Measurements from ENCODE around the gene LRRC4. TPM values are rescaled to one million over a fixed set of nuclear protein-coding genes. Genes with fewer than 3 reads are reported as not detected.

LRRC4 gene
- total and polyA plus RNA-seq, 8 donors: 0.45 to 61.8 (median 1.1) TPM; not detected in 1

DNA sequence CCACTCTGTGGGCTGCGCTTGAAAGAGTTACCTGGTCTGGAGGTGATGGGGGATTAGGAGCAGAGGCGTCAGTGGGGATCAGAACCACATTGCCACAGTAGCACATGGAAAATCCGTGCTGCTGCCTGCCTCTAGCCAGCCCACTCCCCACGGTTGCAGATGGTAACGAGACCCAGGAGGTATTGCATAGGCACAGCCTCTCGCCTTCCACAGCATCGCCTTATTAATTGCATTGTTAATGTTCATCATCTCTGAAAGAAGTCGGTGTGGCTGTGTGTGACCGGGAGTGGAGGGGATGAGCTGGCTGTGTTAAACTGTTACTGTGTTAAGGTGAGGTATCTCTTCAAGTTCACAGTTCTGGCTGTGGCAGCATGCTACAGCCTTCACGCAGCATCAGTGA lies 35.2 kb upstream of the LRRC4 start:
- intact Hi-C loops (cut with DNase I; ENCODE audit: low total_unique reads): no loop called here
- H3K4me3 ChIP-seq: no peak overlapping the region
- no peaks in the 10 kb centered on the region for H3K4me1 ChIP-seq
- H3K27ac ChIP-seq: no peak overlapping the region
- H3K9me3 ChIP-seq: no peaks in the 10 kb centered on the region
- WGBS, 5 donors: 93 to 97% (median 97%) methylated on average over 10 of the region's 10 CpGs
- H3K36me3 ChIP-seq: peaks cover 0 to 25% (median 20%) of the 10 kb centered on the region in 4 donors
- DNase-seq: no peak
- TF ChIP-seq POLR2A (IDR thresholded peaks at IDR 0.05): no peak
- TF ChIP-seq EP300 (IDR thresholded peaks at IDR 0.05): no peak
- no peak for TF ChIP-seq POLR2AphosphoS5 (IDR thresholded peaks at IDR 0.05)
- TF ChIP-seq, protein P1, sequence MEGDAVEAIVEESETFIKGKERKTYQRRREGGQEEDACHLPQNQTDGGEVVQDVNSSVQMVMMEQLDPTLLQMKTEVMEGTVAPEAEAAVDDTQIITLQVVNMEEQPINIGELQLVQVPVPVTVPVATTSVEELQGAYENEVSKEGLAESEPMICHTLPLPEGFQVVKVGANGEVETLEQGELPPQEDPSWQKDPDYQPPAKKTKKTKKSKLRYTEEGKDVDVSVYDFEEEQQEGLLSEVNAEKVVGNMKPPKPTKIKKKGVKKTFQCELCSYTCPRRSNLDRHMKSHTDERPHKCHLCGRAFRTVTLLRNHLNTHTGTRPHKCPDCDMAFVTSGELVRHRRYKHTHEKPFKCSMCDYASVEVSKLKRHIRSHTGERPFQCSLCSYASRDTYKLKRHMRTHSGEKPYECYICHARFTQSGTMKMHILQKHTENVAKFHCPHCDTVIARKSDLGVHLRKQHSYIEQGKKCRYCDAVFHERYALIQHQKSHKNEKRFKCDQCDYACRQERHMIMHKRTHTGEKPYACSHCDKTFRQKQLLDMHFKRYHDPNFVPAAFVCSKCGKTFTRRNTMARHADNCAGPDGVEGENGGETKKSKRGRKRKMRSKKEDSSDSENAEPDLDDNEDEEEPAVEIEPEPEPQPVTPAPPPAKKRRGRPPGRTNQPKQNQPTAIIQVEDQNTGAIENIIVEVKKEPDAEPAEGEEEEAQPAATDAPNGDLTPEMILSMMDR (IDR thresholded peaks at IDR 0.05): no peak
- H3K27me3 ChIP-seq: no peaks in the 10 kb centered on the region

DNA sequence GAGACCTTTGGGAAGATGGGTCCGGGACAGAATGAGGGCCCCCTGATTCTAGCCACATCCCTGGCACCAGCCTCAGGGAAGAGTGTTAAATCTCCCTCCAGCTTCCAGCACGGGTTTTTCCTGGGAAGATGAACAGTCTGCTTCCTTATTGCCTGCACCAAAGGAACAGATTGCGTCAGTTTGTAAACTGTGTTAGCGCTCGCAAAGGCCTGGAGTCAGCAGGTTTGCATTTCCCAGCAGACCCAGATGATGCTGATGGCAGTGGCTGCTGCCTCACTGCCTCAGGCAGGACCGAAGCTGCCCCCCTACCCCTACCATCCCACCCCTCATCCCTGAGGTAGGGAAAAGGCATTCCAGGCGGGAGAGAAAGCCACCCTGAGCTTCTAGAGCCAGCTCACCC lies 34.6 kb upstream of the LRRC4 start:
- TF ChIP-seq, protein P1 (IDR thresholded peaks at IDR 0.05): no peak
- TF ChIP-seq POLR2A (IDR thresholded peaks at IDR 0.05) (no peak), EP300 (IDR thresholded peaks at IDR 0.05) (no peak), POLR2AphosphoS5 (IDR thresholded peaks at IDR 0.05) (no peak)
- Histone ChIP-seq H3K9me3 (no peaks in the 10 kb centered on the region), H3K4me3 (no peak overlapping the region), H3K4me1 (no peaks in the 10 kb centered on the region), H3K27ac (no peak overlapping the region), H3K36me3 (peaks cover 0 to 24% (median 21%) of the 10 kb centered on the region in 4 donors), H3K27me3 (no peaks in the 10 kb centered on the region)
- DNase-seq: peak in 1 of 2 donors; percentile 36
- intact Hi-C loops (cut with DNase I; ENCODE audit: low total_unique reads): no loop called here
- 86 to 93% (median 89%) methylated on average over 6 to 7 of the region's 7 CpGs for WGBS, 5 donors

DNA sequence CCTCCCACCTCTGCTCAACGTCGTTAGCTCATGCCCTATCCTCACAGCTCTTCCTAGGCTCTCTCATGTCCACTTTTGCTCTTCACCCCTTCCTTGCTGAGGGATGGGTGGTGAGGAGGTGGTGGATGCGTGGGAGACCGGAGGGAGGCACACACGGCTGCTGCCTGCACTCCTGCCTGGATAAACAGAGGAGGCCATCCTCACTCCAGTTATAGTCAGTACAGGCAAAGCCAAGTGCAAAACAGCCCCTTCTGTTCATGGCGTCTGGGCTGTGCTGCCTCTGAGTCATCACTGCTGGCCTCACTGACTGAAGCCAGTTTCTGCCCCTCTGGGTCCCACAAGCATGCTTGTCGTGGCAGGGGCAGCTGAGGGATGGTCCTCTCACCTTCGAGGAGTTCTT lies 31.9 kb upstream of the LRRC4 start:
- no peak overlapping the region for H3K27ac ChIP-seq

DNA sequence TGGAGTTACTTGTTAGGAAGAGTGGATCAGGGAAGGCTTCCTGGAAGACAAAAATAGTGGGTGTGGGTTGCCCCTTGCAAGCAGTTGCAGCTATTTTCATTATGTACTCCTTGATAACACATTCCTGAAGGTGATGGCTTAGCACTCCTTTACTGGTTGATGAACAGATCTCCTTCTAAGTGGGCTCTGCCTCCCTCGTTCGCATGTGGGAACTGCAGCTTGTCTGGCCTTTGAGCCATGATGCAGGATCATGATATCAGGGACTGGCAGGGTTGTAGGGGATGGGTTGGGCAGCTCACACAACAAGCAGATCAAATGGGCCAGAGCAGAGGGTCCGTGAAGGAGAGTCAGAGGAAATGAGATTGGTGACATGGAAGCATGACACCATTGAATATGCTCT lies 28.8 kb upstream of the LRRC4 start:
- 80 to 95% (median 86%) methylated on average over 3 of the region's 3 CpGs for WGBS, 5 donors
- Histone ChIP-seq H3K4me3 (no peak overlapping the region), H3K36me3 (peaks cover 0 to 11% (median 3%) of the 10 kb centered on the region in 4 donors), H3K4me1 (peaks cover 0 to 8% (median 3%) of the 10 kb centered on the region in 4 donors), H3K27me3 (no peaks in the 10 kb centered on the region), H3K9me3 (no peaks in the 10 kb centered on the region), H3K27ac (no peak overlapping the region)
- no peak for DNase-seq
- TF ChIP-seq EP300 (IDR thresholded peaks at IDR 0.05): no peak
- no peak for TF ChIP-seq POLR2A (IDR thresholded peaks at IDR 0.05)
- intact Hi-C loops (cut with DNase I; ENCODE audit: low total_unique reads): no loop called here

More for the DNA sequence above, 31.9 kb upstream of the LRRC4 start:
- no peaks in the 10 kb centered on the region for H3K27me3 ChIP-seq
- no peak for DNase-seq
- peaks cover 0 to 8% (median 3%) of the 10 kb centered on the region in 4 donors for H3K4me1 ChIP-seq
- H3K4me3 ChIP-seq: no peak overlapping the region
- intact Hi-C loops (cut with DNase I; ENCODE audit: low total_unique reads): no loop called here
- H3K36me3 ChIP-seq: peaks cover 0 to 25% (median 22%) of the 10 kb centered on the region in 4 donors
- H3K9me3 ChIP-seq: no peaks in the 10 kb centered on the region
- WGBS, 5 donors: 86 to 95% (median 92%) methylated on average over 8 of the region's 8 CpGs
- no peak for TF ChIP-seq EP300 (IDR thresholded peaks at IDR 0.05)
- no peak for TF ChIP-seq POLR2A (IDR thresholded peaks at IDR 0.05)
- TF ChIP-seq, protein P1 (IDR thresholded peaks at IDR 0.05): no peak
- TF ChIP-seq POLR2AphosphoS5 (IDR thresholded peaks at IDR 0.05): no peak

DNA sequence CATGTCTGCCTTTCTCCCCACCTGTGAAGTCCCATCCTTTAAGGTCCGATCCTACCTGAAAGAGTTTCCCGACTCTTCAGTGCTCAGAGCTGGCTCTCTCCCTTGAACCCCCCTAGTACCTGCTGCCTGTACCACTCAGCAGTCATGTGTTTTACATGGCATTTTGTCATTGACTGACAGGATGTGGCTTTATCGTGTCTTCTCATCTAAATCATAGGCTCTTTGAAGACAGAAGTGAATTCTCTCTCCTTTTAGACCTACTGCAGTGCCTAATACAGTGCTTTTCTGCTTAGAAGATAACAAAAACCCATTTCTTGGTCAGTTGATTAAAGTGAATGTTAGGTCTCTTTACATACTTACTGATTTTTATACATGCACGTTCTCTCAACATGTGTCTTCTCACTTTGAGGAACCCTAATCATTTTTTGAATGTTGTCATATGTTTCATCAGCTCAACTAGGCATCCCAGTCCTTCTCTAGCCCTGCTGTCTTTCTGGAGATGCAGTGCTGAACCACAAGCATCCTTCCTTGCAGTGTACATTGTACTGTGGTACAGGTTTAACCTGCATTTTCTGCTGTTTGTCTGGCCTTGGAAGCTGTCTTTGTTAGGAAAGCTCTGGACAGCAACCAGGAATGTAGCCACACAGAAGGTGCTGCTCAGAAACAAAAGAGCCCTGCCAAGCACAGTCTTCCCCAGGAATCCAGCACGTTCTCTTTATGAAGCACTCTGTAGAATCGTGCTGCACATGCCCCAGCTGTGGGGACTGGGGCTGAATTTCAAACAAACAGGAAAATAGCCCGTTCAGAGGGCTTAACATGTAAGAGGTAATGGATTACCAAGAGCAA lies 28.1 kb upstream of the LRRC4 start:
- Histone ChIP-seq H3K27me3 (no peaks in the 10 kb centered on the region), H3K4me3 (no peak overlapping the region), H3K4me1 (peaks cover 0 to 8% (median 3%) of the 10 kb centered on the region in 4 donors), H3K9me3 (no peaks in the 10 kb centered on the region), H3K27ac (no peak overlapping the region), H3K36me3 (peaks cover 0 to 9% (median 3%) of the 10 kb centered on the region in 4 donors)
- WGBS, 5 donors: 75 to 80% (median 78%) methylated on average over 7 of the region's 7 CpGs
- TF ChIP-seq POLR2A (IDR thresholded peaks at IDR 0.05) (no peak), POLR2AphosphoS5 (IDR thresholded peaks at IDR 0.05) (no peak), EP300 (IDR thresholded peaks at IDR 0.05) (no peak)
- TF ChIP-seq, protein P1 (IDR thresholded peaks at IDR 0.05): no peak
- DNase-seq: no peak
- intact Hi-C loops (cut with DNase I; ENCODE audit: low total_unique reads): no loop called here

Data from stomach (tissue), 9 donors.